GM19043 (cell line): Measurements from ENCODE around the gene GTPBP2.

ENCODE experiments used
- ATAC-seq: cut with Tn5 transposase; IDR thresholded peaks from one replicate; pipeline ENCODE4 v1.9.1; 2021; ENCODE audit warnings: low read depth; ENCODE audit not compliant: unreplicated experiment

Gene GTPBP2

DNA sequence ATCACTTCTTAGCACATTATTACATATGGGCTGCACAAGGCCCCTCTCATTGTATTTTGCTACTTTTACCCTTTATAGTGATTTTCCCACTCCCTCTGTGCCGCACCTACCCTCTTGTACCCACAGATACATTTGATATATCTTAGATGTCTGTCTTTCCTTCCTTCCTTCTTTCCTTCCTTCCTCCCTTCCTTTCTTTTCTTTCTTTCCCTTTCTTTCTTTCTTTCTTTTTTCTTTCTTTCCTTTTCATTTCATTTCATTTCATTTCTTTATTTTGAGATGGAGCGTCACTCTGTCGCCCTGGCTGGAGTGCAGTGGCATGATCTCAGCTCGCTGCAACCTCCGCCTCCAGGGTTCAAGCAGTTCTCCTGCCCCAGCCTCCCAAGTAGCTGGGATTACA lies 40.9 kb downstream of the GTPBP2 start:
- no peak for ATAC-seq

DNA sequence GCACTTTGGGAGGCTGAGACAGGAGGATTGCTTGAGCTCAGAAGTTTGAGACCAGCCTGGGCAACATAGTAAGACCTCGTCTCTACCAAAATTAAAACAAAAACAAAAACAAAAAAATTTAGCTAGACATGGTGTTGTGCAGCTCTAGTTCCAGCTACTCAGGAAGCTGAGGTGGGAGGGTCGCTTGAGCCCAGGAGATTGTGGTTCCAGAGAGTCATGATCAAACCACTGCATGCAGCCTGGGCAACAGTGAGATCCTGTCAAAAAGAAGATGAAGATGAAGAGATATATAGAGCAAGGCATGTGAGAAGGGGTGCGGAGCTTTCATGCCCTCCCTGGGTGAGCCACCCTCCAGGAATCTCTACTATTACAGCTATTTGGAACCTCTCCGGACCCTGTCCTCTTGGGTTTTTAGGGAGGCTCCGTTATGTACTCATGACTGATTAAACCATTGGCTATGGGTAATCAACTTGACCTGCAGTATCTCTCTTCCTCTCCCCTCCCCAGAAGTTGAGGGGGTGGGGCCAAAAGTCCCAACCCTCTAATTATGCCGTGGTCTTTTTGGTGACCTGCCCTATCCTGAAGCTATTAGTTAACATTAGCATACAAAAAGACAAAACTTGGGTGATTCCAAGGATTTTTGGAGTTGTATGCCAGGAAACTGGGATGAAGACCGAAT lies 44.0 kb downstream of the GTPBP2 start:
- ATAC-seq: no peak

DNA sequence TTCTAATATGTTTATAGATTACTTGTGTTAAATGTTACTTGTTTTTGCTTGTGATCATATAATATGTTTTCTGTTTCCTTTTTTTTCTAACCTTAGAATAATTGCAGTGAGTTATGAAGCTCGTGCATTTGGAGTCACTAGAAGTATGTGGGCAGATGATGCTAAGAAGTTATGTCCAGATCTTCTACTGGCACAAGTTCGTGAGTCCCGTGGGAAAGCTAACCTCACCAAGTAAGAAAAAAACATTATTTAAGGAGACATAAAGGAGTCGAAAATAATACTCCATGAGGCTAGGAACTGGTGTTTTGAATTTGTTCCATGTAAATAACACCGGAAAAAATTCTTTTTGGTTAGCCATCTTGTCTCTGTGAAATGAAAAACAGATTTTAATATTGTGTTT lies 46.2 kb downstream of the GTPBP2 start:
- no peak for ATAC-seq

DNA sequence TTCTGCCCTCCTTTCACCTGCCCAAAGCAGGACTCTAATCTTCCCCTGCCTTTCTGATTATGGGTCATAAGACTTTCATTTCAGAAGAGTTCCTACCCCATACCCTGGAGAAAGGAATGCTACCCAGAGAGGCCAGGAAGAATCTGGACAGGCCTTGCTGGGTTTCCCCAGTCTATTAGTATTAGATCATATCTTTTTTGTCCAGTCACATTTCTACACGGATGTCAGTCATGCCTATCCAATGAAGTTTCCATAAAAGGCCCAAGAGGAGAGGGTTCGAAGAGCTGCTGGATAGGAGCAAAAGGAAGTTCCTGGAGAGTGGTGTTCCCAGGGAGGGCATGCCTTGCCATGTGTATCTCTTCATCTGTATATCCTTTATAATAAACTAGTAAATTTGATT lies 49.9 kb downstream of the GTPBP2 start:
- no peak for ATAC-seq

DNA sequence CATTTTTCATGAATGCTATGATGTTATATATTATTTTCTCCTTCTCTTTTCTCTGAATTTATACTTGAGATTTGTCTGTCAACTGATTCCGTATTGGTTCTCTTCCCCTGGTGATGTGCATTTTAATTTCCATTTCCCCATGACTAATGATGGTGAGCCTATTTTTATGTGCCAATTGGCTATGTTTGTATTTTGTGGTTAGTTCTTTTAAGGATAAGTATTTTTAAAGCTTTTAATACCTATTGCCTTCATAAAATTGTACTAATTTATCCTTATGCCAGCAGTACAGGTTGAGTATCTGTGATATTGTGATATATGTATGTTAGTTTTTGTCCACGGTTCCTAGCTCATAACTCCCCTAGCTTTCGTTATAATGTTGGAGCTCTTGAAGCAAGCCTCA lies 50.3 kb downstream of the GTPBP2 start:
- no peak for ATAC-seq

DNA sequence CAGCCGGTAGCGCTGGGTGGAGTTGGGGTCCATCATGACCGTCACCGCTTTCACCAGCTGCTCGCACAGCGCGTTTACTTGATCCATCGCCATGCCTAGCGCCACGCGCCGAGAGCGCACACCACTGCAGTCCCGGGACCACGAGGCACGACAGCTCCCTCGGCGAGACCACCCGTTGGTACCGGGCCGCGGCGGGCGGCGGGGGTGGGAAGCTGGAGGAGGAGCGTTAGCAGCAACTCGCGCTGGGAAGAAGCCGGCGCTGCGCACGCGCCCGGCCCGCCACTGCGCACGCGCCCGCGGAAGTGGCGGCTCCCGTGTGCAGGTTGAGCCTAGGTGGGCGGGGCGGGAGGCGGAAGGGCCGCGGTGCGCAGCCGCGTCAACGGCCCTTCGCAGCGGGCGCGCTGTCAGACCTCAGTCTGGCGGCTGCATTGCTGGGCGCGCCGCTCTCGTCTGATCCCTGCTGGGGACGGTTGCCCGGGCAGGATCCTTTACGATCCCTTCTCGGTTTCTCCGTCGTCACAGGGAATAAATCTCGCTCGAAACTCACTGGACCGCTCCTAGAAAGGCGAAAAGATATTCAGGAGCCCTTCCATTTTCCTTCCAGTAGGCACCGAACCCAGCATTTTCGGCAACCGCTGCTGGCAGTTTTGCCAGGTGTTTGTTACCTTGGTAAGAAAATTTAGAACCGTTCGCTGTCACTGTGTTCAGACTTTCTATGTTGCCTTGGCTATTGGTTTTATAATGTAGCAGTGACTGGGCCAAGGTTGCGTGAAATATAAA lies 53.1 kb downstream of the GTPBP2 start, which contains the start of the genes POLH and XPO5:
Gene POLH (plus strand): TSS at position 414 of the 780 bp plus-strand sequence. CDS start 6,135 bp downstream, outside the sequence.
Gene XPO5 (minus strand): TSS at position 267 of the 780 bp plus-strand sequence. CDS start 174 bp downstream, at position 93.
- ATAC-seq: peak; percentile 91

DNA sequence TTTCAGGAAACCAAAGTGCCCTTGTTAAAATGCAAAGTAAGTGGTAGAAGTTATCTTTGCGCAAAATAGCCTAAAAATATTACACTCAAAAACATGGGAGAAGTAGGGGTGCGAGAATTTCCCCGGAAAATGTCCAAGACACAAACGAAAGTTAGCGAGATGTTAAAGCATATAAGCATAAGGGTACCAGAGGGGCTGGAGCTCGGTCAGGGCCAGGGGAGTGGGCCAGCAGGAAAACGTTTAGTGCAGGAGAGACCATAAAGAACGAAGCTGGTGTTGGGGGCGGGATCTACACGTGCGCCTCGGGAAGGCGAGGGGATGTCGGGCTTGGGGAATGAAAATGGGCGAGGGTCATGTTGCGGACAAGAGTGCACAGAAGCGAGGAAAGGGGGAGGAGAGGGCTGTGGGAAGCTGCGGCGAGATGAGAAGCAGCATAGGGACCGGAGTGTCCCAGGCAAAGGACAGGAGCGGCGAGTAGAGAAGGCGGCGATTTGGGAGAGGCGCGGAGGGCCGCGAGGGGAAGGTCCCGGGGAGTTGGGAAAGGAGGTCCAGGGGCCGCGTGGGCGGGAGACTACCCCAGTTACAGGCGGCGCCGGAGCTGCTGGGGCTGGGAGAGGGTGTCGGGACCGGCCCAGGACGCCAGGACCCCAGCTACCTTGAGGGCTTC lies 53.8 kb downstream of the GTPBP2 start:
- peak; percentile 5 for ATAC-seq

- ATAC-seq: no peak
These were observed 57.0 kb downstream of the GTPBP2 start for GRCh38 chr6:43572015-43572414.

DNA sequence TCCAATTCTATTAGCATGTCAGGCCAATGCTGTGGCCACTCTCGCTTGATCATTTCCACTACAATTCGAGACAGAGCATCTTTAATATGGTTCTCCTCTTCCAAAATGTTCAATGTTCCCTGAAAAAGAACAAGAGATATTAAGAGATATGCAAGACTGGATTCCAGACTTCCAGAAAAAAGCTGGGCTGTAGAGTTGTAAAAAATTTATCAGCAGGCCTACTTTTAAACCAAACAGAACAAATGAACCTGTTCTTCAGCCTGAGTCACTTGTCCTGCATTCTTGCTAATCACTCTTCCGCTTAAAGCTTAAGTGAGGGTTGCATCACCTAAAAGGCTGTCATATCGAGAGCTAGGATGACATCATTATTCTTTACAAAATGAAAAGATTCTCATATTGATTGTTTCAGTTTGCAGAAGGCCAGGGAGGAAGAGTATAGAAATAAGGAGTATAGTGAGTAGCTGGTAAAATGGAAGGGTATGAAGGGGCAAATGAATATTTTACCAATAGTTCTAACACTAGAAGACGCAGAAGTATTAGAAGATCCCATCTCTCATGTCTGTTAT lies 58.1 kb downstream of the GTPBP2 start:
- no peak for ATAC-seq
